WI38 (cell line): Measurements from ENCODE around the gene SP6.

Experiments used
- H3K4me3 ChIP-seq: 2 replicates; pipeline ENCODE4 v1.5.1; 2011; ENCODE audit warnings: low read depth, mild to moderate bottlenecking, control low read depth, low read length
- CTCF ChIP-seq: IDR thresholded peaks from 2 replicates; pipeline ENCODE4 v1.5.1; 2012; ENCODE audit warnings: low read depth, mild to moderate bottlenecking, control low read depth, low read length

The SP6 gene

DNA sequence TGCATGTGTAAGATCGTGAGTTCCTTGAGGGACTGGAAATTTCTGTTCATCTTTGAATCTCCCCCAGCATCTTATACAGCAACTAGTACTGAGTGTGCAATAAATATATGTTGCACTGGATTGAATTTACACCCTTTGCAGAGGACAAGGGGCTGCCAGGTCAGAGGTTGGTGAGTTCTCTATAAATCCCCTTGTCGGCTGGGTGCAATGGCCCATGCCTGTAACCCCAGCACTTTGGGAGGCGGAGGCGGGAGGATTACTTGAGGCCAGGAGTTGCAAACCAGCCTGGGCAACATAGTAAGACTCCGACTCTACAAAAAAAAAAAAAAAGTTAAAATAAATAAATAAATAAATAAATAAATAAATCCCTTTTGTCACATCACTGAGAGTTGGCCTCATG lies 9.4 kb upstream of the SP6 start:
- H3K4me3 ChIP-seq = no peak overlapping the region
- no peak for TF ChIP-seq CTCF

DNA sequence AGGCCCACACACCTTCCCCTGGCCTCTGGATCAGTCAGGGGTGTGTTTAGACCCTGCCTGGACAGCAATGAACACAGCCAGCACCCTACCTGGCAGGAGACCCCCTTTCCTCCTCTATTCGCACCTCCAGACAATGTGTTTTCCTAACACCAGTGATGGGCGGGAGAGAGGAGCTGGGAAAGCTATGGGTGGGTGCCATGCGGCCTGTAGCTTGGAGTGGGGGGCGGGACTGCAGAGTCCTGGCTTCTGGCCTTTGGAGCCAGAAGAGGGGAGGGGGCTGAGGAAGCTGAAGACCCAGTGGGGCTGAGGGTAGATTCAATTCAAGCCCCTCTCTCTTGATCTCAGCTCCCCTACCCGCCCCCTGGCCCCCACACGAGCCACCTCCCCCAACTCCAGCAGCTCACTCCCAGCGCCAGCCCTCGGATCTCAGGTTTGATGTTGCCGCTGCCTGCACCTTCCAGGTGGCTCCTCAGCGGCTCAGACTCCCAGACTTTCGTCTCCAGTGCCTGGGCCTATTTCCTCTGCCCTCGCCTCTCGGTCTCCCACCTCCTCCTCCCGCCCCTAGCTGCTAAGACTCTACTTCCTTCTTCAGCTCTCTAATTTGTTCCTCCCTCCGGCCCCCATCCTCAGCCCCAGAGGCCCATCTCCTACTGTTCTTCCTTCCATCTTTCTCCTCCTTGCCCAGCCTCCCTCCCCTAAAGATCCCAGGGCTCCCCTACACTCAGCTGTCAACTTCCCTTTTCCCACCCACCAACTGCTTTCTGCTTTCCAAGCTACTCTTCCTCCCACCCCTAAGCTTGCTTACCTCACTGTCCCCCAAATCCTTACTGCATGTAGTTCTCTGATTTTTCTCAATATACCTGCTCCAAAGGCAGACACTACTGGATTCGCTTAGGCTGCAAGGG lies 6.8 kb upstream of the SP6 start:
- no peak for TF ChIP-seq CTCF
- no peak overlapping the region for H3K4me3 ChIP-seq

DNA sequence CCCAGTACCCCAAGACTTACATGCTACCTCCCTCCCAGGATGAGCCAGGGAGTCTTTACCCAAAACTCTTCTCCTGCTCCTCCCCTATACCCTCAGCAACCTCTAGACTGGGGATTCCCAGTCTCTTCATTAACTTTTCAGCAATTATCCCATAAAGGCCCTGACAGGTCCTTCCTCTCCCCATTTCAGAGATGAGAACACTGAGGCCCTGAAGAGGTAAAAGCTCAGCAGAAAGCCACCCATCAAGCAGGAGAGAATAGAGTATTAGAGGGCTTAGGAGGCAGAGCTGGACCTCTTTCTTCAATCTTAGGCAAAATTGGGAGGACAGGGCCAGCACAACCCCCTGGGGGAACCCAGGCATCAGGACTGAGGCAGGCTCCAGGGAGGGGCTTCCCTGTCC lies 5.9 kb upstream of the SP6 start:
- H3K4me3 ChIP-seq = no peak overlapping the region
- TF ChIP-seq CTCF = no peak

DNA sequence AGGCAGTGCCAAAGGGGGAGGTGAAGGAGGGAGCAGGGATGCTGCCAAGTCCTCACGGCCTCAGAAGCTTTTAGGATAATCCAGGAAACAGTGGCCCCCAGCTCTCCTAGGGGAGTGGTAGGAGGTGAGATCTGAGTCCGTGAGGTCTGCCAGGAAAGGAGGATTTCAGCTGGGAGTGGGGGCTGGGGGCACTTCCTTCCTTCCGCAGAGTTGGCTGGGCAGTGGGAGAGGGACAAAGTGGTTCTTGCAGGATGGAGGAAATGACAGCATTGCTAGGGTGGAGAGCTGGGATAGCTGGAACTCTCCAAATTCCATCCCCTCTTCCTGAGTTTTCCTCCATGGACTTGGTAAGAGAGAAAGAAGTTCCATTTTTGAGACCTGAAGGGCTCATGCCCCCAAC lies 4.8 kb upstream of the SP6 start:
- no peak for TF ChIP-seq CTCF
- H3K4me3 ChIP-seq = no peak overlapping the region

GRCh38 chr17:47853616-47854015 lies 2.7 kb upstream of the SP6 start:
- H3K4me3 ChIP-seq = no peak overlapping the region
- TF ChIP-seq CTCF = no peak

DNA sequence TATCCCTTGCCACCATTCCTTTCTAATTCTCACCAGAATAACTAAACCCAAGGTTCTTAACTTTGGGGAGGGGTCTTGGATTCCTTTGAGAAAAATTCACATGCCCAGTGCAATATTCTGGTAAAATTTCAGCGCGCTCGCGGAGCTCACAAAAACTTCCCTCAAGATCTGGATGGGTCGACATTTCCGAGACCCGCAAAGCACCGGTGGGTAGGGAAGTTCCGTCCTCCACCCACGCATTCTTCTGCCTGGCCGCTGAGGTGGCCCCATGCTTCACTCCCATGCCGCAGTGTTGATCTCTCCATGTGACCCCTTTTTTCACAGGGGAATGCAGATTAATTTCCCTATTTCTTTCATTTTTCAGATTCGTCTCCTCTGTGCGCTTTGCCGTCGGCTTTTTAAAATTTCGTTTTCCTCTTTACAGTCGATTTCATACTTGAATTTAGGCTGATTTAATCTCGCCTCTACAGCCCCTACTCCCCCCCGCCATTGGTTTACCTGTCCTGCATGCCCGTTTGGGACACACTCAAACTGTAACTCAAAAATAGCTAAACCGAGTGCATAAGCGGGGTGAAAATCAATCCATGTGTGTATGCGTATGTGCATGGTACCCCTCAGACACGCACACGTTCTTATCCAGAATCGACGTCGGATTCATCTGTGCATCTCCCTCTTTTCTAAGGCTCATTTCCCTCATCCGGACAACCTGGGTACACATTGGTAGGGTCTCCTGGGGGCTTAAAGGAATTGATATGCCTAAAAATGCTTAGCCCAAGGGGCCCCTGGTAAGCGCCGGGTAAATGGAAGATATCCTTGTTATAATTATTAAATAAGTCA lies 1.4 kb upstream of the SP6 start:
- H3K4me3 ChIP-seq = no peak overlapping the region
- no peak for TF ChIP-seq CTCF

GRCh38 chr17:47851764-47852112 lies 775 bp upstream of the SP6 start:
- no peak for TF ChIP-seq CTCF

More at GRCh38 chr17:47851764-47852112, 775 bp upstream of the SP6 start:
- H3K4me3 ChIP-seq = no peak overlapping the region
